Uterus (tissue), 2 donors: Measurements from ENCODE around the gene ANKRD33B.

ENCODE experiments used
- CTCF ChIP-seq, 4 experiments: fragments of 200-600 bp in 2 of 4; fragments of 450-650 bp in 2 of 4; sonication (generic) in 2 of 4; IDR thresholded peaks; one replicate each; pipeline ENCODE4 v1.5.1; 2016 to 2019; ENCODE audit warnings: antibody characterized with exemption in 4 of 4, mild to moderate bottlenecking in 2 of 4, moderate library complexity in 1 of 4
- POLR2A ChIP-seq, 2 donors: fragments of 450-650 bp; IDR thresholded peaks; one replicate each; pipeline ENCODE4 v1.6.1; 2016; ENCODE audit warnings: antibody characterized with exemption in 2 of 2, mild to moderate bottlenecking in 1 of 2, moderate library complexity in 1 of 2

GRCh38 chr5:10566543-10567068, 2.7 kb downstream of the ANKRD33B start:
- TF ChIP-seq POLR2A (IDR thresholded peaks at IDR 0.05) (no peak), CTCF (IDR thresholded peaks at IDR 0.05) (no peak)
